Neural progenitor cell (in vitro differentiated cells): ENCODE measurements around the gene TIMP3.

ENCODE experiments used
- CTCF ChIP-seq: fragments of 200-600 bp; sonication (generic); IDR thresholded peaks from 2 replicates; pipeline ENCODE4 v1.5.1; 2017; ENCODE audit warnings: antibody characterized with exemption, mild to moderate bottlenecking
- EZH2 ChIP-seq: fragments of 200-600 bp; sonication (generic); IDR thresholded peaks from 2 replicates; pipeline ENCODE4 v1.6.1; 2017; ENCODE audit warnings: antibody characterized with exemption, mild to moderate bottlenecking, moderate library complexity

DNA sequence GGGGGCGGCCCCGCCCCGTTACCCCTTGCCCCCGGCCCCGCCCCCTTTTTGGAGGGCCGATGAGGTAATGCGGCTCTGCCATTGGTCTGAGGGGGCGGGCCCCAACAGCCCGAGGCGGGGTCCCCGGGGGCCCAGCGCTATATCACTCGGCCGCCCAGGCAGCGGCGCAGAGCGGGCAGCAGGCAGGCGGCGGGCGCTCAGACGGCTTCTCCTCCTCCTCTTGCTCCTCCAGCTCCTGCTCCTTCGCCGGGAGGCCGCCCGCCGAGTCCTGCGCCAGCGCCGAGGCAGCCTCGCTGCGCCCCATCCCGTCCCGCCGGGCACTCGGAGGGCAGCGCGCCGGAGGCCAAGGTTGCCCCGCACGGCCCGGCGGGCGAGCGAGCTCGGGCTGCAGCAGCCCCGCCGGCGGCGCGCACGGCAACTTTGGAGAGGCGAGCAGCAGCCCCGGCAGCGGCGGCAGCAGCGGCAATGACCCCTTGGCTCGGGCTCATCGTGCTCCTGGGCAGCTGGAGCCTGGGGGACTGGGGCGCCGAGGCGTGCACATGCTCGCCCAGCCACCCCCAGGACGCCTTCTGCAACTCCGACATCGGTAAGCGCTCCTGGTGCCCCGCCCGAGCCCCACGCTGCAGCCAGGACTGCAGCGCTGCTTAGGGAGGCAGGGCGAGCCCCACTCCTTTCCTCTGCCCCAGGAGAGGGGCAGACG is at the start of gene TIMP3:
- TF ChIP-seq CTCF (no peak), EZH2 (no peak)
